ENCODE results near the gene GREM2. TPM values are rescaled to one million over a fixed set of nuclear protein-coding genes. Genes with fewer than 3 reads are reported as not detected.

The GREM2 gene
- total RNA-seq, 4 donors from 2014 or later, result 0.08 to 0.78 (median 0.40) TPM

GRCh38 chr1:240503036-240503435 is 108.9 kb downstream of the GREM2 start:
- WGBS, 2 donors, result 83 to 85% methylated on average over 4 of the region's 4 CpGs
- intact Hi-C loops (cut with DNase I; ENCODE audit: low total_unique reads), result no loop called here
- H3K4me3 ChIP-seq (ENCODE audit: low read depth, poor library complexity, severe bottlenecking), result no peak overlapping the region
- no peak for DNase-seq (ENCODE audit: low spot score in 2 of 2)
- TF ChIP-seq POLR2A (IDR thresholded peaks at IDR 0.05), result no peak
- TF ChIP-seq, protein P1, sequence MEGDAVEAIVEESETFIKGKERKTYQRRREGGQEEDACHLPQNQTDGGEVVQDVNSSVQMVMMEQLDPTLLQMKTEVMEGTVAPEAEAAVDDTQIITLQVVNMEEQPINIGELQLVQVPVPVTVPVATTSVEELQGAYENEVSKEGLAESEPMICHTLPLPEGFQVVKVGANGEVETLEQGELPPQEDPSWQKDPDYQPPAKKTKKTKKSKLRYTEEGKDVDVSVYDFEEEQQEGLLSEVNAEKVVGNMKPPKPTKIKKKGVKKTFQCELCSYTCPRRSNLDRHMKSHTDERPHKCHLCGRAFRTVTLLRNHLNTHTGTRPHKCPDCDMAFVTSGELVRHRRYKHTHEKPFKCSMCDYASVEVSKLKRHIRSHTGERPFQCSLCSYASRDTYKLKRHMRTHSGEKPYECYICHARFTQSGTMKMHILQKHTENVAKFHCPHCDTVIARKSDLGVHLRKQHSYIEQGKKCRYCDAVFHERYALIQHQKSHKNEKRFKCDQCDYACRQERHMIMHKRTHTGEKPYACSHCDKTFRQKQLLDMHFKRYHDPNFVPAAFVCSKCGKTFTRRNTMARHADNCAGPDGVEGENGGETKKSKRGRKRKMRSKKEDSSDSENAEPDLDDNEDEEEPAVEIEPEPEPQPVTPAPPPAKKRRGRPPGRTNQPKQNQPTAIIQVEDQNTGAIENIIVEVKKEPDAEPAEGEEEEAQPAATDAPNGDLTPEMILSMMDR (IDR thresholded peaks at IDR 0.05), result no peak

DNA sequence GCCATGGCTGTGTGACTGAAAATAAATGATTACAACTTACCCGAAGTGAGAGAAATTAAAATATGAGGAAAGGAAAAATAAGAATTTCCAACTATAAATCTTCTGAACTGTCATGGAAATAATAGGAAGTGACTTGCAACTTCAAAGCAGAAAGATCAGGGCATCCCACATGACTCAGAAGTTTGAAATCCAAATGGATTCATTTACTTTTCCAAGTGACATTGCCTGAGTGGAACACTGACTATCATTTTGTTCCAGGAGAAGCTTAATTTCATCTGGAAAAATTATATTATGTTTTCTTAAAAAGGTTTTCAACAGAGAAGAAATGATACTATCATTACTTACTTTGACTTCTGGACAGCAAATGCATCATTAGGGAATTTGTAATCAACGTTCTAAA is 110.8 kb downstream of the GREM2 start:
- H3K4me3 ChIP-seq (ENCODE audit: low read depth, poor library complexity, severe bottlenecking), result no peak overlapping the region
- intact Hi-C loops (cut with DNase I; ENCODE audit: low total_unique reads), result no loop called here
- DNase-seq (ENCODE audit: low spot score in 2 of 2), result no peak
- WGBS, 2 donors, result 43 to 44% methylated on average over 2 of the region's 2 CpGs
- TF ChIP-seq POLR2A (IDR thresholded peaks at IDR 0.05), result no peak
- TF ChIP-seq, protein P1 (IDR thresholded peaks at IDR 0.05), result no peak

DNA sequence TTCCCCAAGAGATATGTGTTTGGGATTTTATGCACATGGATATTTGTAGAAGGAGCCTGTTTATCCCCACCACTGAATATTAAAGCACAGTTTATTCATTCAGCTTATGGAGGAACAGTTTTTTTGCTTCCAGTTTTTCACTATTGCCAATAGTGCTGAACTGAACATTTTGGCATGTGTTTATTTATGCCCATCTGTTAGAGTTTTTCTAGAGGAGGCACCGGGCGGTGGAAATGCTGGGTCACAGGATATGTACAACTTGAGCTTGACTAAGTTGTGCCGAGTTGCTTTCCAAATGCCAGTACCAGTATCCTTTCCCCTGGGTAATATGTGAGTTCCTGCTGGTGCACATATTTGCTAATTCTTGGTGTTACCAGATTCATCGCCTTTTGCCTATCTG is 111.3 kb downstream of the GREM2 start:
- H3K4me3 ChIP-seq (ENCODE audit: low read depth, poor library complexity, severe bottlenecking), result no peak overlapping the region
- WGBS, 2 donors, result 69 to 76% methylated on average over 4 of the region's 4 CpGs
- no peak for TF ChIP-seq POLR2A (IDR thresholded peaks at IDR 0.05)
- TF ChIP-seq, protein P1 (IDR thresholded peaks at IDR 0.05), result no peak
- intact Hi-C loops (cut with DNase I; ENCODE audit: low total_unique reads), result no loop called here
- DNase-seq (ENCODE audit: low spot score in 2 of 2), result no peak

DNA sequence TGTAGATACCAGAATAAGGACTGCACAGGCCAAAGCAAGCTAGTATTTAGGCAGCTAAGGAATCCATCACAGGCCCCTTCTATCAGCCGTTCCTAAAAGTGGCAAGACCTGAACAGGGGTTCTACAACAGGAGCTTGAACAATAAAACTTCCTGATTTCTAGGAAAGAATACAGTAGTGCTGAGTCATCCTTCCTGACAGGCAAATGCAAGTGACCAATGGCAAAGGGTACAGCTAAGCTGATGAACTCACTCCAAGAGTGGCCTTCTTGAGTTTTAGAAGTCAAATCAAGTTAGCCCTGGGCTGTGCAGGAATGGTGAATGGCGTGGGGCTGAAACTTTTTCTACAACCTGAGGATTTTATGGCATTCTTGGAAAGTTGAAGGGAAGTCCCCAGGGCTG is 112.9 kb downstream of the GREM2 start:
- intact Hi-C loops (cut with DNase I; ENCODE audit: low total_unique reads), result no loop called here
- no peak for DNase-seq (ENCODE audit: low spot score in 2 of 2)
- TF ChIP-seq POLR2A (IDR thresholded peaks at IDR 0.05), result no peak
- TF ChIP-seq, protein P1 (IDR thresholded peaks at IDR 0.05), result no peak
- H3K4me3 ChIP-seq (ENCODE audit: low read depth, poor library complexity, severe bottlenecking), result no peak overlapping the region
- WGBS, 2 donors, result 55% methylated on average over 2 of the region's 2 CpGs

DNA sequence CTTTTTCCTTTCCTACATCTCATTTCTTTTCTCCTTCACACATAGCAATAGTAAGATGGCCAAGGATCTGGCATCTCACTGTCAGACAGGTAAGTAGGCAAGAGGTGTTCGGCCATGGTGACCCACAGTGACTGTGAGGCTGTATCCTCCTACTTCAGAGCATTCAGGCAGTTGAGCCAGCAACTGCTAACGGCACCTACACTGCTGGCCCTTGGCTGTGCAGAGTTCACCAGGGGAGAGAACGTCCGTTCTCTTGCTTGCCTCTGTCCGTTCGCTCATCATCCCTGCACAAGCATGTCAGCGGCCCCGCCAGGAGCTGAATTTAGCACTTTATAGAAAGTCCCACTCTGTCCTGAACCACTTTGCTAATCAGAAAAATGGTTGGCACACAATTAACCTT is 113.6 kb downstream of the GREM2 start:
- no peak for TF ChIP-seq POLR2A (IDR thresholded peaks at IDR 0.05)
- TF ChIP-seq, protein P1 (IDR thresholded peaks at IDR 0.05), result no peak
- WGBS, 2 donors, result 80 to 83% methylated on average over 8 of the region's 8 CpGs
- intact Hi-C loops (cut with DNase I; ENCODE audit: low total_unique reads), result no loop called here
- no peak for DNase-seq (ENCODE audit: low spot score in 2 of 2)
- no peak overlapping the region for H3K4me3 ChIP-seq (ENCODE audit: low read depth, poor library complexity, severe bottlenecking)

DNA sequence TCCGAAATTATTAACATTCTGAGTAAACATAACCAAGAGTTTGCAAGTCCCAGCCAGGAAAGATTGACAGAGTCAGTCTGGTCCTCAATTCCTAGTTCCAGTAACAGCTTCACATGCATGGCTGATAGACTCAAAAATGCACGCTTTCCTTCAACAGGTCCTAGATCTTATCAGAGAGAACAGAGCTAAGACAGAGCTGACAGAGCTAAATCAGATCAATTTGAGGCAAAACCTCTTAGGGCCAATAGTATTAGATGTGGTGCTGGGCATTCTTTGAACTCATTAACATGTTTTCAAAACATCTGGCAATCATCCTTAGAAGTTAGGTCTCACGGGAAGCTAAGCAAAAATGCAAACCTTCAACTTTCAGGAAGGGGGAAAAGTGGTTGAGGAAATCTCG is 114.0 kb downstream of the GREM2 start:
- no peak for DNase-seq (ENCODE audit: low spot score in 2 of 2)
- no peak overlapping the region for H3K4me3 ChIP-seq (ENCODE audit: low read depth, poor library complexity, severe bottlenecking)
- TF ChIP-seq POLR2A (IDR thresholded peaks at IDR 0.05), result no peak
- TF ChIP-seq, protein P1 (IDR thresholded peaks at IDR 0.05), result no peak
- intact Hi-C loops (cut with DNase I; ENCODE audit: low total_unique reads), result no loop called here
- WGBS, 2 donors, result 43 to 57% methylated on average over 4 of the region's 4 CpGs
